HT-29 (cell line): ENCODE data around the gene CCDC60. TPM values are rescaled to one million over a fixed set of nuclear protein-coding genes. Genes with fewer than 3 reads are reported as not detected.
A peak's percentile ranks its signal among the peaks of the same experiment; 100 is the strongest.

Experiments used
- DNase-seq: peaks from one replicate; pipeline ENCODE4 v3.0.0-alpha.2; 2015; ENCODE audit warnings: low spot score
- total RNA-seq: library from RNA; depleted of rRNA; stranded (reverse); fragments of >200 nt; shearing (Covaris generic); gene quantifications from 2 replicates; pipeline ENCODE4 v1.2.3, GENCODE V29; 2014

CCDC60 gene
- total RNA-seq, 1 experiment from 2014 or later: not detected

DNA sequence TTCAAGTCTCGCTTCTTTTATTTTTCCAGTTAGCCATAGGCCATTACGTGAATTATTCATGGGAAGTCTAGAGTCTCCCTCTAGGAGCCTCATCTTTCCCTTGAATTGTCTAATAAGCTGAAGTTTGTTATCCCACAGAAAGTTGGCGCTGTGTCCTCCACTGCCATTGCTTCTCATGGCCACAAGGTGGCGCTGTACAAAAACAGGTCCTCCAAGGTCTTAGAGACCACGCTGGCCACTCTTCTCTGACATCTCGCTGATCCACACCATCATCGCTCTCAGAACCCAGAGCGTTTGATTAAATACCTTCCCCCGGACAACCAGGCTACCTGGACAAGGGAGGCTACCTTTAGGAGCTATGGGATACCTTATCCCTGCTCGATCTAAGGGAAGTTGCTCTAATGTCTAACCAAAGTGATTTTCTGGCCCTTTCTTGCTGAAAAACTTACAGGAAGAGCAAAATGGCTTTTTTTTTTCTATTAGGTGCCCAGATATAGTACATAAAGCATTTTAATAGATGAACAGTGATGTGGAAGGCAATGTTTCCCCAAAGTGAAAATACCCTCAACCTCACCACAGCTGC is 110.0 kb downstream of the CCDC60 start:
- DNase-seq: peak; percentile 84

DNA sequence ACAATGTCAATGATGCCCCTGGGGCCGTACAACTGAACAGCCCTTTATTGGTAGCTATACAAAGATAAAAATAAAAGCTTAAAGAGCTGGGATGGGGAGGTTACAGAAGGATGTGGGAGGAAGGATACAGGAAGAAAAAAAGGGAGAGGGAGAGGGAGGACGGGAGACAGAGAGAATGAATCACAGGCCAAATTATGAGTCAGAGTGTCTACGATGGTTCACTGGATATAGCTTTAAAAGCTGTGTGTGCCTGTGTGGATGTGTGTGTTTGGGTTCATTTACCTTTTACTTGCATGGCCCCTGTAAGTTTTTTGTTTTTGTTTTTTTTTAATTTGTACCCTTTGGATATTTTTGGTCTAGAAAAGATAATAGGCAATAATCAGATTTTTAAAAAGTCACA is 111.9 kb downstream of the CCDC60 start:
- DNase-seq: no peak

DNA sequence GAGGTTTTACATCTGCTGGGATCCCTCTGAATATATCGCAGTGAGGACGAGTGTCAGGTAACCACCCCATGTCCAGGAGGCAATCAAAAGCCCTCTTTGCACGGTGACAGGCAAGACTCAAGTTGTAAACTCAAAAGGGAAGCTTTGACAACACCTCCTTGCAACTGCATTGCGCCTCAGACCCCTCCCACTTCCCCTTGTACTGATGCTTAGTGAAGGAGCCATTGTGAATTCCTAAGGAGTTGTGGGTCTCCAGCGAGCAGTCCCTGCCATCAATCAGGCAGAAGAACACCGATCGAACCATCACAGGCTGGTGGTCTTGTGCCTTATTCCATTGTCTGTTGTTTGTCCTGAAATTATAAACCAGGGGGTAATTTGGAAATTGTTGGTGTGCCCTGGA is 112.6 kb downstream of the CCDC60 start:
- no peak for DNase-seq

DNA sequence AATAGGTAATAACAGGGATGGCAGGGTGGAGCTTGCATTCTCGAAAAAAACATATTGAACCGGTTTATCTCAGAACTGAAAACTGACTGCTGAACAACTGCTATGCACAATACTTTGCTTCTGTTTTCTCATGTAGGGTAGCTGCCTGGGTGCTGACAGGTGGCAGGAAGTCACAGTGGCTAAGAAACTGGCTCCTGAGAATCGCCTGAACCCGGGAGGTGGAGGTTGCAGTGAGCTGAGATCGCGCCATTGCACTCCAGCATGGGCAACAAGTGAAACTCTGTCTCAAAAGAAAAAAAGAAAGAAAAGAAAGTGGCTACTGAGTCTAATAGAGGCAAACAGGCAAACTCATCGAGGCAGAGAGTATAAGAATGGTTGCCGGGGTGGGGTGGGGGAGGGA is 113.1 kb downstream of the CCDC60 start:
- DNase-seq: no peak

DNA sequence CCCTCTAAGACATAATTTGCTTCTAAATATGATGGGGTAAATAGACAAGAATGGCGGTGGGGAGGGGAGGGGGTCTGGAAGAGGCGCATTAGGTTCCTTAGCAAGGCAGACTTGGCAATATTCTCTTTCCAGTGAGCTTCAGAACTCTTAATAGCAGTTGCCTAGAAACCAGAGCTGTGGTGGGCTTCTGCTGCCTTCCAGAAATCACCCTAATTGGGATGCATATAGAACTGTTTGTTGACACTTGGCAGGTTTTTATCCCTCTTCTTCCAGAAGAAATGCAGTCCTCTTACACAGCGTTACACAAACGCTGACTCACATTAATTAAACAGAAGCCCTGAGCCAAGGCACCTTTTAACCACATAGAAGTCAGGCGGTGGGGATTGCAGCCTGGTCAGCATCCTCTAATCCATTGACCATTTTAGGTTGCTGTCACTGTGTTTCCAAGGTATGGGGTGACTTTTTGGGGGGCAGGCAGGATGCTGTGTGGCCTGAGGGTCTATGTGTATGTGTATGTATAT is 114.1 kb downstream of the CCDC60 start:
- no peak for DNase-seq

DNA sequence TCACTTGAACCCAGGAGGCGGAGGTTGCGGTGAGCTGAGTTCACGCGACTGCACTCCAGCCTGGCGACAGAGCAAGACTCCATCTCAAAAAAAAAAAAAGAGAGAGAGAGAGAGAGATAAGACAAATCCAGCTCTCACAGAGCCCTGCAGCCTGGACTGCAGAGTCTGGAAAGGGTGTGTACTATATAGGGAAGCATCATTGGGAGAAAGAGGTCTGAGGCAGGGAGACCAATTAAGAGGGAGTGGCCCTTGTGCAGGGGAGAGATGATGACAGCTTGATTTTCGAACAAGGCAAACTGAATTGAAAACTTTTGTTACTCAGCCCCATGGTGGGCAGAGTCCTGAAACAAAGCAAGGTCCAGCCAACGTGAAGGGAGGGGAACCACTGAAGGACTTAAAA is 116.2 kb downstream of the CCDC60 start:
- no peak for DNase-seq

DNA sequence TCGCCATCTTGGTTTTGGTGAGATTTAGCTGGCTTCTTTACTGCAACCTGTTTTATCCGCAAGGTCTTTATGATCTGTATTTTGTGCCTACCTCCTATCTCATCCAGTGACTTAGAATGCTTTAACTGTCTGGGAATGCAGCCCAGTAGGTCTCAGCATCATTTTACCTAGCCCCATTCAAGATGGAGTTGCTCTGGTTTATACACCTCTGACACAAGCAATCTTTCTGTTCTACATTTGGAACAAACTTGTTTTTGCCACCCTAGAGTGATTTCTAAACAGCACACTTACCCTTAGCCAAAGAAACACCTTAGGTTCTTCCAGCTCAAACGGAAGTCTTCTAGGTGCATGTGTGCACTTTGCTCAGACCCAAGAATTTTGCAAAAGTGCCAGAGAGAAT is 122.3 kb downstream of the CCDC60 start:
- no peak for DNase-seq

DNA sequence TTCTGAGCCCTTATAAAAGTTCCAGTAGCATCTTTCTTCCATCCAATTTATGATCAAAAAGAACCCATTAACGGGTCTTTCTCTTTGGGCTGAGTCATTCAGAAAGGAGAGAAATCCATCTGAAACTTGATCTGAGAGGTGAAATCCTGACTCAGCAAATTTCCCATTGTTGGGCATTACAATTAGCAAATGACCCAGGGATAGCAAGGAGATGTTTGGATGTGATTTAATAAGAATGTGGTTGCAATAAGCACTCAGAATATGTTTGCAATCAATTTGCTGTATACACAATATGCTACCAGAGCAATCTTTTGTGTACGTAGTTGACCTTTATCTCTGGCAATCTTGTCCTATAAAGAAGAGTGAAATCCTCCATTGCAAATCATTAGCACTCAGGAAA is 122.7 kb downstream of the CCDC60 start:
- DNase-seq: no peak

DNA sequence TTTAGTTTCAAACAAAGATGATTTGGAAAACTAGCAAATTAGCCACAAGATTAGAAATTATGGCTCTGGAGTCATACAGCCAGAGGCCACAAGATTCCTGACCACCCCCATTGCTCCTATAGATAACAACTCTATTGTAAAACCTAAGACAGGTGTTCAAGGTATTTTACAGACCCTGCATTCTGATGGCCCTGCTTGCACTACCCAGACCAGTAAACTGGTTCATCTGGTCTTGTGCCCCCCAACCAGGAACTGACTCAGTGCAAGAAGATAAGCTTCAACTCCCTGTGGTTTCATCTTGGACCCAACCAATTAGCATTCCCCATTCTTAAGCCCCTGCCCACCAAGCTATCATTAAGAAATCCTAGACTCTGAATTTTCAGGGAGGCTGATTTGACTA is 125.0 kb downstream of the CCDC60 start:
- no peak for DNase-seq

DNA sequence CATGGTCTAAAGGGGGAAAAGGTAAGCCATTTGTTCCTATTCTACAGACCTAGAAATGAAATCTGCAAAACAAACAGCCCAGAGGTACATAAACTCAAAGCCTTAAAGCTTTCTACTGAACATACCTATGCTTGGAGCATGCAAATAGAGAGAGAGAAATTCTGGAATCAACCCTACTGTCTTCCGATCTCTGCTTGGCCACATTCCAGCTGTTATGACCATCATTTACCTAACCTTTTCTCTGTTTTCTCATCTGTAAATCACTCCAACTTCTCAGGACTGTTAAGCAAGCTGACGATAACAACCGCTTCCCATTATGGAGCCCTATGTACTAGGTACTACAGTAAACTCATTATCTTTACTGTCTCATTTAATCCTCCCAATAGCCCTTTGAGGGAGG is 126.3 kb downstream of the CCDC60 start:
- no peak for DNase-seq

DNA sequence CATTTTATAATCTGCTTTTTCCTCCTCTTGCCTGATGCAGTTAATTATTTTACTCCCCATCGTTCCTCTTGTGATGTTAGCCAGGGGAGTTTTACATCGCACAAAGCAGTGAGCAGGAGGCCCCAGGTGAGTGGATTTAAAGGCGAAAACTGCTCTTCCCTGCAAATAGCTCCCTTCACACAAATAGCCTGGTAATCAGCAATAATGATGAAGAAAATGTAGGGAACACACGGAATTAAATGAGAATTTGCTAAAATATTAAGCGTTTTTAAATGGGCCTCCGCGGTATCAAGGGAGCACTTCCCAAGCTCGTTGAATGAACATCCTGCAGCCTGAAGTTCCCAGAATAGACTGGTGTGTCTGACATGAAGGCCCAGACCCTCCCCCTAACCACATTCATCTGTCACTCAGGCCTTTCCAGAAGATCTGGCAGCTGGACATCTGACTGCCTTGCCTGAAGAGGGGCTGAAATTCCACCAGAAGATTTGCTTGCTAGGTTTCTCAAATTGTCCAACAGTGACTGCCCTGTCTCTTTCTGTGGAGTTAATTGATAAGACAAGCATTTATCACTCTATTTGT is 127.2 kb downstream of the CCDC60 start:
- DNase-seq: no peak

DNA sequence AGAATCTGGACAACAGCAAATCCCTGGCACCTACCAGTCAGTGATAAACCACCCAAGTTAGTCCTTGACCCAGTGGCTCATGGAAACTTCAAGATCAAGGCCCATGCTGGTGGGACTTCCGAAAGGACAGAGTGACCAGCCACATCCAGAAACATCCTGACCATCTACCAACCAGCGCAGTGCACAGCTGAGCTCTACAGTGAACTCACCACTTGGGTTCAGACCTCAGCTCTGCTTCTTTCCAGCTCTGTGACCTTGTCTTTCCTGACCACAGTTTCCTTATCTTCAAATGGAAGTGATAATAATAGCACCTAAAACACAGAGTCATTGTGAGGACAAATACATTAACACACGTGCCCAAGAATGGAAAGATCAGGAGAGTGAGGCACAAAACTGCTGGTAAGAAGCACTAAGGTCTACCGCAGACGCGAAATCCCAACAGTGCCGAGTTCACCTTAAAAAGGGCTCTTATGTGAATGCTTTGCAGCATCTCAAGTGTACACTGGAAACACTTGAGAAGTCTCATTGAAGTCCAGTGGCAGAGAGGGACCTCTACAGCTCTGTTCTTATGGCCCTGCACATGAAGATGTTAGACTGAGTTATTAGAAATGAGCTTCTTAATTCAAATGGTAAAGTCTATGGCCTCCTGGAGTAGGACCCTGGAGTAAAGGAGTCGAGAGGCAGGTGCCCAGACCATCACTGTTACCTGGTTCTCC is 128.8 kb downstream of the CCDC60 start:
- DNase-seq: no peak

DNA sequence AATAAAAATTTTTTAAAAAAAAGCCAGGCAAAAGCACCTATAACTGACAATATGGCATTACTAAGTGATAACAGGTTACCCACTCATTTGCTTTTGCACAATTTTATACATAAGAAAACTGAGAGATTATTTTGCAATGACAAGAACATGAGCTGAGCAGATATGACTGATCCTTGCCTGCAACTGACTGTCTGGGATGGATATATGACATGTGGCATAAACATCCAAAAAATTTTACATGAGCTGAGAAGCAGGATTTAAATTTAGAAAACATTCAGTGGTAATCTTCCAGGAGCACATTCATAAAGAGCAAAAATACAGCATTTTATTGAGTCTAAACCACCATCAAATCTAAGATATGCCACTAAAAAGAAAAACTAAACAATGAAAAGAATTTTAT is 133.8 kb downstream of the CCDC60 start:
- no peak for DNase-seq

DNA sequence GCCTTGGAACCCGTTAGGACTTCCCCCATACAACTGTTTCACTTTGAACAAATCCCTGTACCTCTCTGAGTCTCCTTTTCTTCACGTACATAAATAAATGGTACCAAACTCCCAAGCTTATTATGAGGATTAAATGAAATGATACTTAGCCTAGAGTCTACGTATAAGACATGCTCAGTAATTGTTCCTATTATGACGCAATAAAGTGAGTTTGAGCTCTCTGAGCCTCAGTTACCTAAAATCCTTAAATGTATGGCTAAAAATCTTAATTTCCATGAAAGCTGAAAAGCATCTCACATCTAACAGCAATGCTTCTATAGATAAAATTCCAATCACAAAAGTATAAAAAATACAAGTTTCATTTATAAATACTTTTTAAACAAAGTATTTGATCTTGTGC is 141.1 kb downstream of the CCDC60 start:
- no peak for DNase-seq

DNA sequence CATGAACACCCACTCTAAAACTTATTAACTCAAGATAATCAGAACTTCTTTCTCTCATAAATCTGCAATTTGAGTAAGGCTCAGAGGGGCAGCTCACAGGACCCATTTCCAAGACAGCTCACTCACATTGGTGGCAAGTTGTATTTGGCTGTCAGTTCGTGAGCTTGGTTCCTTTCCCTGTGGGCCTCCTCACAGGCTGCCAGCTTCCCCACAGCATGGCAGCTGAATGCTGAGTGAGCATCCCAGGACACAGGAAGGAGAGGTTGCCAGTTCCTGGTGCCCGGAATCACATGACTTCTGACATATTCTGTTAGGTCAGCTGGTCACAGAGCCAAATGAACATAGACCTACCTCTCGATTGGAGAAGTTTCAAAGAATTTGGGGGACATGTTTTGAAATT is 142.4 kb downstream of the CCDC60 start:
- no peak for DNase-seq

DNA sequence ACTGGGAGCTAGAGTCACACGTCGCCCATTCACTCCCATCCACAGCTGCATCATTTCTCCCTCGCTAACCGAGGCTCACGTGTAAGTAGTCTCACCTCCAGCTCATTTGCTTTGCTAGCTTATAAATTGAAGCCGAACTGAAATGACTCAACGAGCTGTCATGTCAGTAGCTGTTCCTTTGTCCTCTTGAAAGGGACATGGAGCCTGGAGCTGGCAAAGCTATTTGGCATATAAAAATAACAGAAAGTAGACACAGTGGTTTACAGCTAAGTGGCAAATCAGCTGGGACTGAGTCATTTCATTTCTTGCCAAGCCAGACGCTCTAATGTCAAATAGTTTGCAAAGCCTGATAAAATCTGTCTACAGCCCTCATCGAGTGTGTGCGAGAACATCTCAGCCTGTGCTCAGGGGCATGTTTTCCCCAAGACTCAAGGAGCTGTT is 144.6 kb downstream of the CCDC60 start:
- no peak for DNase-seq

DNA sequence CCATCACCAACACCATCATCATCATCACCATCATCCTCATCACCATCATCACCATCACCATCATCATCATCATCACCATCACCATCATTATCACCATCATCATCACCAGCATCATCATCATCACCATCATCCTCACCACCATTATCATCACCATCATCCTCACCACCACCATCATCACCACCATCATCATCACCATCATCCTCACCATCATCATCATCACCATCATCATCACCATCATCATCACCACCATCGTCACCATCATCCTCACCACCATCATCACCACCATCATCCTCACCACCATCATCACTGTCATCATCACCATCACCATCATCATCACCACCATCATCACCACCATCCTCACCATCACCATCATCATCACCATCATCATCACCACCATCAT is 146.0 kb downstream of the CCDC60 start:
- DNase-seq: no peak

DNA sequence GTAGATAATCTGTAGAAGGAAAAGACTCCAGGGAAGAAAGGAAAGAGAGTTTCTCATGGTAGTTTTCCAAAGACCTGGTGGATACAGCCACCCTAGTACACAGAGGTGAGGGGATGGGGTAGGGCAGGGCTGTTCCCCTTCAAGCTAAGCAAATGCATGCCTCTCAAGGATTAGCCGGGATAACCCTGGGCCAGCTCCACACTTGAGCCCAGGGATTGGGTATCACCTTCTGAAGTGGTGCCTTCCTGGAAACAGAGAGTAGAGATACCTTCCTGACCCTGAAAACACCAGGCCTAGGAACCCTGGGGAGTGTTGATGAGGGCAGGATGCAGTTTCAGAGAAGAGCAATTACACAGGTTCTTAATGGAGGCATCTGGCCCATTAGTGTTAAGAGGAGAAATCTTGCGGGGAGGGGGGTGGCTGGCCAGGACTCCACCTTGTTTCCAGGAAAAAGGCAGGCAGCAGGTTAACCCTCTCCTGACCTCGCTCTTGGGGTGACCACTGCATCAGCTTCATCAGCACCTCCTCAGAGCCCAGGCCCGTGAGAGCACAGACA is 152.1 kb downstream of the CCDC60 start:
- no peak for DNase-seq

DNA sequence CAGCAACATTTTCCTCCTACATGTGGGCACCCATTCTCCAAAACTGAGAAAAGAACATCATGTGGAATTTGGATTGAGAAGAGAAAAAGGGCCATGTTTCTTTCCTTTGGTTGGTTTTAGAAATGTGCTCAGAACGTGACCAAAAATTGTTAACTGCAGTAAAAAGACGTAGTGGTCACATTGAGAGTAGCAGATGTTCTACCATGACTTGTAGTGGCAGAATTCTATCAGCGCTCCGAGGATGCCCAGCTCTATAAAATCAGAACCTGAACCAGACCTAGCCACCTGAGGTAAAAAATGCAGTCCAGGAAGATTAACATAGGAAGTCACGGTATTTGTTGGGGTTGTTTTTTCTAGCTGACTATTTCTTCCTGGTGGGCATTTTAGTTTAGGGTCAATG is 157.3 kb downstream of the CCDC60 start:
- no peak for DNase-seq

DNA sequence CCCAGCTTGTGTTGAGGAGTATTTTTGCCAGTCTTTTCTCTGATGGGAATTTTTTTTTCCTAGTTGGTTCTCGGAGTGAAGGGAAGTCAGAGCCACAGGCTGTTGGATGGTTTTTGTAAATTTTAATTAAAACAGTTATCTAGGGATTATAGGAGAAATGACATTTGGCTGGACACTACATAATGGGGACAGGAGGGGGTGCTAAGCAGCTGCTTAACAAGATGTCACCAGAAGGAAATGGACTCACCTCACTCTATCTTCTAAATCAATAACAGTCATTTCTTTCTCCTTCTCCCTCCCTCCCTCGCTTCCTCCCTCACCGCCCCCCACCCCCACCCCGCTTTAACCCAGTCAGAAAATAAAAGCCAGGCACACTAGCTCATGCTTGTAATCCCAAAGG is 165.7 kb downstream of the CCDC60 start:
- DNase-seq: no peak

DNA sequence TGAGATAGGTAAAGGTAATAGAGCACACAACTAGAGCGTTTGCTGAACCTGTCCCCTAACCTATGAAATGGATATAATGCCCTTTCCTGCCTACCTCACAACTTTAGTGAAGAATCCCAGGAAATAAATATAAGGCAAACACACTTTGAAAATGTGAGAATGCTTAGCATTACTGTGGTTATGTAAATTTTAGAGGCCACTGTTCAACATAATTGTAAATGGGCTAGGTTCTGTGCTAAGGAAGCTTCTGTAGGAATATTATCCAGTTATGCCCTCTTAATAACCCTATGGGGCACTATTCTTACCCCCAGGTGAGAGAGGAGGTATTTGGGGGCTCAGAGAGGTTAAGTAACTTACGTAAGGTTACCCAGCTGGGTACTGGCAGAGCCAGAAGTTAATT is 166.5 kb downstream of the CCDC60 start:
- no peak for DNase-seq

DNA sequence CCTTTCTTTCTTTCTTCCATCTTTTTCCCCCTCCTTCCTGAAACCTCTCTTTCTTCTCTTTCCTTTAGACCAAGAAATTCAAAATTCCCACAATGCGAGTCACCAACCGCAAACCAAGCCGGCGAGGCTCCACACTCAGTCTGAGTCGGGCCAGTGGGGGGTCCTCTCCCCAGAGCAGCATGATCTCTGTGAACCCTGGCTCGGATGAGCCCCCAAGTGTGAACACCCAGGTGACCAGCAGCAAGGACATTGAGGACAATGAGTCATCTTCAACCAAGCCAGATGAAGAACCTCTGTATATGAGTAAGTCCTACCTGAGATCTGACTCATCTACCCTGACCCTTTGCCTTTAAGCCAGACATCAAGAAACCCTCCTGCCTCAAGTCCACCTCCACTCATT is 170.5 kb downstream of the CCDC60 start:
- no peak for DNase-seq
